Fibroblast of skin of right quadriceps (primary cell): ENCODE results near the gene FUT8.

Source experiments
- DNase-seq: peaks from one replicate; pipeline ENCODE4 v3.0.0-alpha.2; 2013

The FUT8 gene

DNA sequence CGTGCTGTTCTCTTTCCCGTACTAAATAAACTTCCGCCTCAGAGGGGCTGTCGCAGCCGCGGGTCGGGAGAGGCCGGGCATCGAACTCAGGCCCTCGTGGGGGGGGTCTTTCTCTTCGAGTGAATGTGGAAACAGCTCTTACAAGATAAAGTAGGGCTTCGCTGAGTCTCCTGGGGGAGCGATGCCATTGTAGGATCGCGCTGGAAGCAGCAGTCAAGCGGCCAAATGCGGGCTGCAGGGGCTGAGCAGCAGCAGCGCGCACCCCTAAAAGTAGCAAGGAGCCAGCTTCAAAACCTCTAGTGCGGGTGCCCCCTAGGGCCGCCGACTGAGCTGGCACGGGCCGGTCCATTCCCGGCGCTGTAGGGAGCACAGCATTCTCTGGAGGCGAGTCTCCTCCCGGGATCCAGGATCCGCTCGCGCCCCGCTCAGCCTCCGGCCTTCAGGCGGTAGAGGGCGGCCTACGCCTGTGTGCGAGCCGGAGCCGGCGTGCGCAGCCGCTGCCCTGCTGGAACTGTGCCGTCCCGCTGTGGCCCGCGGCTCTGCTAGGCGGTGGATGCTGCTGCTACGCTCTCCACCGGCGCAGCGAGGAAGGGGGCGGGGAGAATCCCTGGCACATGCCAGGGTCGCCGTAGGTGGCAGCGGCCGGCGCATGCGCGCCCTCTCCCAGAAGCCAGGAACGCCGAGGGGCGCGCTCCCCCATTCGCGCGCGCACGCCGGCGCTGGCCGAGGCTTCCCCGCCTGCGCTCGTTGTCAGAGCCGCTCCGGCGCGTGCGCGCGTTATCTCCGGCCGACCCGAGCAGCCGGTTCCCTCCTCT, at the start of gene FUT8:
FUT8 (plus strand) TSS at position 699 of the 815 bp plus-strand sequence. CDS start 148,834 bp downstream, outside the sequence.
- peak; percentile 94 for DNase-seq

DNA sequence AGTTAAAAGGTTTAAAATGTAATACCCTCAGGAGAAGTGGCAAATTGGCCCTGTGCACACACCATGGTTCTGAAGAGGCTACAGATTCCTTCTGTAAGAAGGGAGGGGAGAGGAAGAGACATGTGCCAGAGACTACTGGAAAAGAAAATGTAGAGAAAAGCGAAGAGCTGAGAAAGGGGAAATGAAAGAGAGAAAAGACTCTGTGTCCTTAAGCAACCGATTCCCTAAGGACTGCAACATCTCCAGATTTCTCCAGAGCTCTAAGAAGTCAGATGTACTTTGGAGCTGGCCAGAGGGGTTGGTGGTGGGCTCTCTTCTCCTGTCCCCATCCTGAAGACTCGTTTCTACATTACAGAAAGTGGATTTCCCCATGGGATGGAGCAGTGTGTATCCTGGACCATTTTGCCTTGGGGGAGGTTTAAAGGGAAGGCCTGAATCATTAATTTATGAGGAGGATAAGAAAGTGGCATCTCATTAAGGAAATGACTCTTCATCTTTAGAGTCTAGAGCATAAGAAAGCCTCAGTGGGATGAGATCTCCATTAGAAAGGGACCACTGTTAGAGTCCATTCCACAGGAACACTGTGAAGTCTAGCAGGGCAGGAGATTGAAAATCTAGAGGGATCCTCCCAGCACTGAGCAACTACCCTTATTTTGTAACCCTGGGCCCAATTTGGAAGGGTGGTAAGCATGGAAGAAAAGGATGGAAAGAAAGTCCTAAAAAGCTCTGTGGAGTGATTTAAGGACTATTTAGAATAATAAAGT, 45.5 kb upstream of the FUT8 start:
- no peak for DNase-seq

DNA sequence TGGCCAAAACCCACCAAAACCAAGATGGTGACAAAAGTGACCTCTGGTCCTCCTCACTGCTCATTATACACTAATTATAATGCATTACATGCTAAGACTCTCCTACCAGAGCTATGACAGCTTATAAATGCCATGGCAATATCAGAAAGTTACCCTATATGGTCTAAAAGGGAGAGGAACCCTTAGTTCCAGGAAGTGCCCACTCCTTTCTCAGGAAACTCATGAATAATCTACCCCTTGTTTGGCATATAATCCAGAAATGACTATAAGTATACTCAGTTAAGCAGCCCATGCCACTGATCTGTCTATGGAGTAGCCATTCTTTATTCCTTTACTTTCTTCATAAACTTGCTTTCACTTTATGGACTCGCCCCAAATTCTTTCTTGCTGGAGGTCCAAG, 43.0 kb upstream of the FUT8 start:
- DNase-seq, result no peak

DNA sequence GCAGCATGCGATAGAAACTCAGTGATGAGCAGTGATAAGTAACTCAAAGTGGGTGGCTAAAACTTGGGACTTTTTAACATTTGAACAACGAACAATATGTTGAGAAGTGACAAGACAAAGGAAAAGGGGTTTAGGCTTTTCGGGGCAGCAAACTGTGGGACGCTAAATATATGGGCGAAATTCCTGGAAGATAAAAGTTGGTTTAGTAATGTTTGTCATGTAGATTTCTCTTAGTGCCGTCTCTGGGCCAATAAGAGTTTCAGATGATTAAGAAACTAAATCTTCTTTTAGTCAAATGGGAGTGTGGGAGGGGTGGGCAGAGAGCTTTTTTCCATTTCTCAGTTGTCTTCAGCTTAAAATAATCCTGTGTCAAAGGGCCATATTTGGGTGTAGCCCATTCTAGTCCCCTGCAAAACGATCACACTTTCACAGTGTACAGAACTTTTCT, 41.7 kb upstream of the FUT8 start:
- DNase-seq, result no peak

DNA sequence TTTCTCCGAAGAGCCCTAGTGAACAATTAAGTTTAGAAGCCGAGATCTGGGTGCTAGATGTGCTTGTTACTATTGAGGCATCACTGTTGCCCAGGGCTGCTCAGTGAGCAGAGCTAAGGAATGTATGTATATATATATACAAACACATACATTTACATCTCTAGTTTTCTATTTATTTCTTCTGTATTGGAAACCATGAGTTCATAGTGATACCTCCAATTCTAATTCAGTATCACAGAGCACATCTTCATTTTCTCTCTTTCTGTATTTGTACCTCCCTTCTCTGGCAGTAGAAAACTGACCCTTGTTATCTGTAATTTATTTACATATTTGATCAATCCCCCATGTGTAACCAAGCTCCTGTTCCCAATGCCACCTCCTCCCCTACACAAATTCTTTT, 40.7 kb upstream of the FUT8 start:
- DNase-seq, result no peak

DNA sequence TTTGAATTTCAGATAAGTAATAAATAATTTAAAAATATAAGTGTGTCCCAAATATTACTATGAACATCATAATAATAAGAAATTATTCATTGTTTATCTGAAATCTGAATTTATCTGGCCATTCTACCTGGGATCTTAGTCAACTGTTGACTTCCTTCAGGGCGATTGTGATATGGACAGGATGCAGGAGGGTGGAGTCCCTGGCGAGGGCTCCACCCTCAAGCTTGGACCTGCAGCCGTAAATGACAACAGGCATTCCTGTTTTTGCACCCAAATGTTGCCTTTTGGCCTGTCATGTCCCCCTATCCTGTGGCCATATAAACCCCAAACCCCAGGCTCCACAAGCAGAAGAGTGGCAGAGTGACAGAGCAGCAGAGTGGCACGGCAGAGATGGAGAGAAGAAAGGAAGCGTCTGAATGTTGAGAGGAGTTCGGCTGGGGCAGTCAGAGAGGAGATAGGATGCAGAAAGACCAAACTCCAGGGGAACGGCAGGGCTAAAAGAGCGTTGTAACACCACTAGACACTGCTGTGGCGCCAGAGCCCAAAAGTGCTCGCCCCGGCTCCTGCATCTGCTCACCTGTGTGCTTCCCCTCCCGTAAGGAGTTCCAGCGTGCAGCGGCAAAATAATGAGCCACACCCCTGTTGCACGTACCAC, 39.4 kb upstream of the FUT8 start:
- no peak for DNase-seq

DNA sequence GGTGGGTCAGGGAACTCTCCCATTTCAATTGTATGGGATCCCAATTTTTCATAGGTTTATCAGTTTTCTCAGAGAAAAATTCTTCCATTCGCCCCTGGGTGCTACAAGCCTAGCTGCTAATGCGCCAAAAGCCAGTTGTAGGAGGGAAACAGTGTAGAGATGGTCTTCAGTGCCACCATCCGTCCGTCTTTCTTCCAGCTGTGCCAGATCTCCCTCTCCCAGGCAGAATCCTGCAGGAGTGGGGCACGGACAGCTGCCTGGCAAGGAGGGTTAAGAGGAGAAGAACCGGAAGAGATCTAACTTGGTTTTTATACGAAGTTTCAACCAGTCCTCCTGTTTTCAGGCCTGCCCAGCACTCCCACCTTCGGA, 38.9 kb upstream of the FUT8 start:
- DNase-seq, result no peak

DNA sequence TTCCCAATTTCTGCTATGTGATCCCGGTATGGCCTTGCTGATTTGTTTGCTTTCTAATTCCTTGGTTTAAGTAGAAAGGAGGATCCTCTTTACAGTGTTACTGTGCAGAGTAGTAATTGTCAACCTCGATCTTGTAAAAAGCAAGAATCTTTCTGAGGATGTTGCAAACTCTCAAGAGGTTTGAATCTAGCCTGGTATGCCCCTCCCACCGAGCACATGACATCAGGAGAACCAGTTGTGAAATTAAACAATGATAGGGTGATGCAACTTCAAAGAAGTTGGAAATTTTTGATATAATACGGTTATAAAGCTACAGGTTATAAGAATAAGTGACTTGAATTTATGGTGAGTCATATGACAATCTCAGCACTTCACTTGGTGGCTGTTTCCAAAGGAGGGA, 35.0 kb upstream of the FUT8 start:
- peak; percentile 24 for DNase-seq

DNA sequence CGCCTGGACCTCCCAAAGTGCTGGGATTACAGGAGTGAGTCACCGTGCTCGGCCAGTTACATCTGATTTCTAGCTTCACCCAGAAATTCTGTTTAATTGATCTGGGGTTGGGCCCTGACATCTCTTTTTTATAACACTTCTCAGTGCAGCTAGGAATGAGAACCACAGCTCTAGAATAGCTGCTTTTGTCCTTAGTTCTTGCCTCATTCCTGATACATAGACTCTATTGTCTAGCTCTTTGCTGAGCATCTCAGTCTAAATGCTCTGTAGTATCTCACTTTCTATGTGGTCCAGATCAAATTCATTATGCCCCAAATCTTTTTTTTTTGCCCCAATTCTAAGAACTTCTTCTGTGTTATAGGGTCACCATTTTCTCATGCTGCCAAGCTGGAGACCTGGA, 29.9 kb upstream of the FUT8 start:
- no peak for DNase-seq

DNA sequence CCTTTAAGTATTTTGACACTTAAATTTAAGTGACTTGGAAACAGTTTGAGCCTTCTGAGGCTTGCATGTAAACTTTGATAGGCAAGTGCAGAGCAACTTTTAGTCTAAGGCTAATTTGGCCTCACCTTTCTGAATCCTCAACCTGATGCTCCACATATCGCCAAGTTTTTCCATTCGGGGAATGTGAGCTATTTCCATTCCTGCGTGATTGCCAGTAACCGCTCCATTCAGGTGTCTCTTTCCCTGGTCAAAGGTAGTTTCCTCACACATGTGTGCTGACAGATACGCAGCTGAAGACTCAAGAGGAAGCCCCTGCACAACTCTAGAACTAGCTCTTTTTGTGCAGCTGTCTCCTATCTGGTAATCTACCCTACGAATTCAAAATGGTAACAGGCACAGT, 25.4 kb upstream of the FUT8 start:
- DNase-seq, result no peak

DNA sequence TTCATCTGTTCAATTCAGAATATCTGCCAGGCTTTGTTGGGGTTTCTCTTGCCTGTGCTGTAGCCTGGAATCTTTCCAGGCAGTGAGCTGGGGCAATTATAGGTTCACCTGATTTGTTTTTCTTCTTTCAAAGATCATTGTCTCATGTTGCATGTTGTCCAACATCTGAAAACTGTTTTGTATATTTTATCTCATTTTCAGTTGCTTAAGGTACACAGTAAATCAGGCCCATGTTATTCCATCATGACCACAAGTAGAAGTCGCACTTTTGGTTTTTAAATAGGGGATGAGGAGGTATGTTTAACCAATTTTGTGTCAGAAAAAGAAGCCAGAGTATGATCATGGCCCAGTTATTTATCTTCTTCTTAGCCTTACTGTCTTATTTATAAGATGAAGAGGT, 24.9 kb upstream of the FUT8 start:
- DNase-seq, result no peak

DNA sequence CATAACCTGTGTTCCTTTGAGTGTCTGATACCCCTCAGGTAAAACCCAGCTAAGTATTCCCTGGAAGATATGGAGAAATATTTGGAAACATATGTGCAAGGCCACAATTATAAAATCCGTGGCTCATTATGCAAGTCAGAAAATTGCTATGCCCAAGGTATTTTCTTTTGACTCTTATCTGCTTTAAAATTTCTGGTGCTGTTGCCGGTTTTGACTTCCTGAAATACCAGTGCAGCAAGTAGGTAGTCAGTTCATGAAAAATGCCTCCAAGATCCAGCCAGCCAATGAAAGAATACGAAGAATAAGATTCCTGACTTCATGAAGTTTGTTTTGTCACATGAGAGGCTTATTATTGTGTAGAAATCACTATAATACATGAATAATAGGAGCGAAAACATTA, 20.2 kb upstream of the FUT8 start:
- DNase-seq, result no peak

DNA sequence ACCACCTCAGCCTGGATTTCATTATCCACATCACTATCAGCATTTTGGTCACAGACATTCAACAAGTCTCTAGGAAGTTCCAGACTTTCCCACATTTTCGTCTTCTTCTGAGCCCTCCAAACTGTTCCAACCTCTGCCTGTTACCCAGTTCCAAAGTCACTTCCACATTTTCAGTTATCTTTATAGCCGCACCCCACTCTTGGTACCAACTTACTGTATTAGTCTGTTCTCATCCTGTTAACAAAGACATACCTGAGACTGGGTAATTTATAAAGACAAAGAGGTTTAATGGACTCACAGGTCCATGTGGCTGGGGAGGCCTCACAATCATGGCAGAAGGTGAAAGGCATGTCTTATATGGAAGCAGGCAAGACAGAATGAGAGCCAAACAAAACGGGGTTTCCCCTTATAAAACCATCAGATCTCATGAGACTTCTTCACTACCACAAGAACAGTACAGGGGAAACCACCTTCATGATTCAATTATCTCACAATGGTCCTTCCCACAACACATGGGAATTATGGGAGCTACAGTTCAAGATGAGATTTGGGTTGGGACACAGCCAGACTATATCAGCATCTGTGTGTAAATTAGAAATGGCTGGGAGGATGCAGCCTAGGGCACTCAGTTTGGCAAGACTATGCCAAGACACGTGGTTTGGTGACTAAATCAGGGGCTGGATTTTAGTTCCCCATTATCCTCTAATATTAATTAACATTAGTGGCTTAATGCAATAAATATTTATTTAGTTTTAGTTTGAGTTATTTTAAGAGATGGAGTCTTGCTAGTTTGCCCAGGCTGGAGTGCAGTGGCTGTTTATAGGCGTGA, 16.2 kb upstream of the FUT8 start:
- no peak for DNase-seq

DNA sequence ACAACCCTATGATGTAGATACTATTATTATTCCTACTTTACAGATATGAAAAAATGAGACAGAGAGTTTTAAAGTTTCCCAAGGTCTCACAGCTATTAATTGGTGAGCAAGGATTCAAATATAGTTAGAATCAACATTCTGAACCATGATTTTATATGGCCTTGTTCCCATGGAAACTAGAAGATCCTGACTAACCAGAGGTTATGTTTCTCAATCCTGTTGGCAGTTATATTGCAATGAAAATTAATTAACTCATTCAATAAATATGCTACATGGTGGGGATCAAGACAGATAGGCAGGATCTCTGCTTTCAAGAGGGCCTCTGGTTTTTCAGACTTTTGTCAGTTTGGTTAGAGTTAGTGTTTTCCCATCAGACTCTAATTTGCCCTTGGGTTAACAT, 9.3 kb upstream of the FUT8 start:
- DNase-seq, result peak; percentile 69

DNA sequence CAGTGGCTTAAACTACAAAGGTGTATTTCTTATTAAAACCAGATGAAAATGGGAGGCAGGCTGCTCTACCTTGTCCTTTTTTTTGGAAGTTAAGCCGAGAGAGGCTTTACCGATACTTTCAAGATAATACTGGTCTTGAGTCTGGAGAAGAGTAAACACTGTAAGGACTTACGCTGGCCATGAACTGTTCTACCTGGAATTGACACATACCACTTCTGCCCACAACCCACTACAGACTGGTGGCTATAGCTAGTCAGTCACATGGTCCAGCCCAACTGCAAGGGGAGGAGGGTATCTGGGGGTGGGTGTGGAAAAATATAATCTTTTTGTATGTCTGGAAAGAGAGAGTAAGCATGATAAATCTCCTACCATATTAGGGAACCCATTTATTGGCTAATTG, 4.4 kb upstream of the FUT8 start:
- DNase-seq, result no peak

DNA sequence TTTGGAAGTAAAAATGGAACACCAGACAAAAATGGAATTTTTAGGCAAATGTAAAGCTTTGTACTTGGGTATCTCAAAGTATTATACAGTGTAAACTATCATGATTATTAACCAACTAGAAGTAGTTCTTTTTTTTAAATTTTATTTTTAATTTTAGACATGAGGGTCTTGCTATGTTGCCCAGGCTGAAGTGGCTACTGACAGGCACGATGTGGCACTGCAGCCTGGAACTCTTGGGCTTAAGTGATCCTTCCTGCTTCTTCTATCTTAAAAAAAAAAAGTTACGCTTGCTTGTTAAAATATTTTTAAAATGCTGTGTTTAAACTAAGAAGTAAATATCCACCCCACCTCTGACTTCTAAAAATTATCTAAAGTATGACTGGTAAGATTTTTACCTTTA, 1.9 kb upstream of the FUT8 start:
- no peak for DNase-seq

DNA sequence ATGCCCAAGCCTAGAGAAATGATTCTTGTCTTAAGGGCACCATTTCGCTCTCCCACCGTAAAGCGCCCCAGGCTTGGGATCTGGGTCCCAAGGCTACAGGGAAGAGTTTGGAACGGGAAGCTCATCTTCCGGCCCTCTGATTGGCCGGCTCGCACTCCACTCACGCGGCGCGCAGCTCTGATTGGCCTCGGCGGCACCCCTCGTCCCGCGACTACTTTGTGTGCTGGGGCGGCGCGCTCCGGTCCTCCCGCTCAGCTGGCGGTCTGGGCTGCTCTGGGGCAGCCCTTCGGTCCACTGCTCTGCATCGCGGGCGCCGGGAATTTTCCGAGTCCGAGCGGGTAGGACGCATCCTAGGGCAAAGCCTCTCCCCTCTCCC, 886 bp upstream of the FUT8 start:
- DNase-seq, result peak; percentile 94

DNA sequence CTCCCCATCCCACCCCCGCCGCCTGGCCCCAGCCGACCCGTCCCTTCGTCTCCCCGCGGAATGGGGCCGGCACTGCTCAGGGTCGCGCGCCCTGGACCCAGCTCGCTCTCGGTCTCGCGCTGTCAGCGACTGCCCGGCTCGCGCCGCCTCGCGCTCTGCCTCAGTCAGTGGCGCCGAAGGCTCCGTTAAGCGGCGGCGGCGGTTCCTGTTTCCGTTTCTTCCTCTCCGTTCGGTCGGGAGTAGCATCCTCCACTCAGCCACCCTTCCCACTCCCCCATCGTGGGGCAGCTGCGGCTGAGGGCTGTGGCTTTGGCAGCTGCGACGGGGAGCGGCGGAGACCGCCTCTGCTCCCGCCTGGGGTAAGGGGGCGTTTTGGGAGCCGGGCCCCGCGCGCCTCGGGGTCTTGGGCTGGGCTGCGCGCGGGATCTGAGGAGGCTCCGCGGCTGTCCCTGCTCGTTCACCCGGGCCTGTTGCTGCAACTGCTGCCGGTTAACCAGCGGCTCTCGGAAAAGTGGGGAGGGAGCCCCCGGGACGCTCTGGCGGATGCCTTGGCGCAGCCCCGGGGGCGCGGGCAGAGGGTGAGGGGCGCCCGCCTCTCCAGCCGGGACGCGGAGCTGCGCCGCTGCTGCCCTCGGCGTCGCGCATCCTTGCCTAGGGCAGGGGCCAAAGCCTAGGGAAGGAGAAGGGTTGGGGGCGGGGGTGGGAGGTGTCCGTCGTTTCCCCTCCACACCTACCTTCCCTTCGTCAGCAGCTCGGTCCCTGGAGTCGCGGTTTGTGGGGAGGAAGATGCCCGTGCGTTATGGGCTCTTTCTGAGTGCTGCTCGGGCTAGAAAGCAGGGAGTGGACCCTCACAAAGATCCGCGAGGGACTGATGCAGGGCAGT, 567 bp downstream of the FUT8 start:
- peak; percentile 15 for DNase-seq

DNA sequence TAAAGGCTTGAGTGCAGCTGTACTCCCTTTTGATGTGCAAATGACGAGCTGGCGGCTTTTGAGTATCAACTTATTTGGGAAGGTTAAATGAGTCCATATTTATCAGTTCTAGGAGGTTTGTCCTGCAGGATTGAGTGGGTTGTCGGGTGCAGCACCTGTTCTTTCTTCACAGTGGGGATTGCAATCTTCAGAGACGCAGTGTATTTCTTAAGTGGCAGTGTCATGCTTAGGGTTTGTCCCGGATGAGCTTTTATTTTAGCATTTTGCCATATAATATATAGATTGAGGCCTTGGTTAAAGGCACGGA, 1.2 kb downstream of the FUT8 start:
- no peak for DNase-seq

DNA sequence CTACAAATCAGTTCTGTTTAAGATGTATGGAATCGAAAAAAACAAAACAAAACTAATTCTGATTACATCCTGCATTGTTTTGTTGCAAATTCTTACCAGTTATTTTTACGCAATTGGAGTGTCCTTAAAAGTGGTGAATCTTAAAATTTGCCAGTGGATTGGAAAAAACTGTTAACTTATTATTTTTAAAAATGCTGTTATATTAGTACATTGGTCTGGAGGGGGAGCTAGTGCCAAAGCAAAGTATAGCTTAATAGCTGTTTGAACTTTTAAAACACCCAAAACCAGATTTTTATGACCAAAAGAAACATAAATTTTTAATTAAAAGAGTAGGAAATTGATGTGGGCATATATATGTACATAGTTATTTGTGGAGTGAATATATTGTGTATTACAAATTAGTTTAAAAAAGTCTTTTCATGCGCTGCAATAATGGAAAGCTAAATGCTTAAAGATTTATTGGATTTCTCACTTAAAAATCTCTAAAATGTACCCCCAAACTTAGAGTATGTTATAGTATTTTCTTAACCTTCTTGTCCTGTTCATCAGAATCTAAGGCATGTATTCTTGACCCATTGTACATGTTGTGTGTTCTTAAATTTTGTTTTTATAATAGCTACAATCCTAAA, 2.5 kb downstream of the FUT8 start:
- DNase-seq, result peak; percentile 52

DNA sequence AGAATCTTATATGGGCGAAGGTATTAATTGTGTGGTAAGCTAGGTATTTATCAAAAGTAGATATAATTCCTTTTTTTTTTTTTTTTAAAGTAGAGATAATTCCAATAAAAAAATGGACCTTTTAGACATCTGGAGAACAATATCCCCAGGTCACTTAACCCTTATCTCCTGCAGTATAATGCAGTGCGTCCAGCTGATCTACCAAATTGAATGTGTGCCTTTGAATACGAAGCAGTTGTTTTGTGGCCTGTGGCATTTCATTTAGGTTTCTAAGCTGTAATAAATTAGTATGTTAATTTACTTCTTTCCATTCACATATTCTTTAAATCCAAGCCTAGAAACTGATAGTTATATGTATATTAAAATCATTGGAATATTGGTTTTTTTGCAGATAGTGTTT, 3.1 kb downstream of the FUT8 start:
- DNase-seq, result no peak
